Spleen (tissue), 7 donors: ENCODE results near the gene VWF.

Experiments used
- POLR2AphosphoS5 ChIP-seq, 3 donors: sonication (generic); formaldehyde crosslinking; IDR thresholded peaks; one replicate each; pipeline ENCODE4 v1.5.1; 2017; ENCODE audit warnings: antibody characterized with exemption in 3 of 3
- TF ChIP-seq, protein P1 (sequence below), 11 experiments: fragments of 200-600 bp in 7 of 11; fragments of 450-650 bp in 4 of 11; sonication (generic) in 4 of 11; IDR thresholded peaks in 8 of 11; conservative IDR thresholded peaks in 3 of 11; 1 replicate in 7 of 11; 2 replicates in 4 of 11; pipeline versions ENCODE4 v1.4.0 to v1.8.0; 2016 to 2021; ENCODE audit warnings: antibody characterized with exemption in 11 of 11, inconsistent platforms in 4 of 11, mild to moderate bottlenecking in 1 of 11
- donor health status: DM: no; HTN: no; CAD: no; lungs with moderate emphysema.
- donor health status: DM: no; HTN: no; CAD: no.
- donor health status: DM: no; HTN: no; CAD: no.

DNA sequence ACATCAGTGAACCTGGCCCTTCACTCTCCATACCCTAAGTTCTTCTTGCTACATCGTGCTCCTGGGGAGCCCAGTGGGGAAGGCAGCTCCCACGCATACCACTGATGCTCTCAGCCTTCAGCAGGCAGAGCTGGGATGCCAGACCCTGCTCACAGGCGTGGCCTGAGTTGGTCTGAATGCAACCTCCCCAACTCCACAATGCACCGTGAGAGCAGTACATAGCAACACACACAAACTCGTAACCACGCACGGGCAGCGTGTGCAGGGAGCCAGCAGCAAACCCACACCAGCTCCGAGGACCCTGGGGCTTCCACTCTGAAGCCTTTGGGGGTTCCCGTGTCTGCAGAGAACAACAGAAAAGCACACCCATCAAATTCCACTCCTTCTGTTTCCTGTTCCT lies 216.7 kb downstream of the VWF start:
- TF ChIP-seq, protein P1, sequence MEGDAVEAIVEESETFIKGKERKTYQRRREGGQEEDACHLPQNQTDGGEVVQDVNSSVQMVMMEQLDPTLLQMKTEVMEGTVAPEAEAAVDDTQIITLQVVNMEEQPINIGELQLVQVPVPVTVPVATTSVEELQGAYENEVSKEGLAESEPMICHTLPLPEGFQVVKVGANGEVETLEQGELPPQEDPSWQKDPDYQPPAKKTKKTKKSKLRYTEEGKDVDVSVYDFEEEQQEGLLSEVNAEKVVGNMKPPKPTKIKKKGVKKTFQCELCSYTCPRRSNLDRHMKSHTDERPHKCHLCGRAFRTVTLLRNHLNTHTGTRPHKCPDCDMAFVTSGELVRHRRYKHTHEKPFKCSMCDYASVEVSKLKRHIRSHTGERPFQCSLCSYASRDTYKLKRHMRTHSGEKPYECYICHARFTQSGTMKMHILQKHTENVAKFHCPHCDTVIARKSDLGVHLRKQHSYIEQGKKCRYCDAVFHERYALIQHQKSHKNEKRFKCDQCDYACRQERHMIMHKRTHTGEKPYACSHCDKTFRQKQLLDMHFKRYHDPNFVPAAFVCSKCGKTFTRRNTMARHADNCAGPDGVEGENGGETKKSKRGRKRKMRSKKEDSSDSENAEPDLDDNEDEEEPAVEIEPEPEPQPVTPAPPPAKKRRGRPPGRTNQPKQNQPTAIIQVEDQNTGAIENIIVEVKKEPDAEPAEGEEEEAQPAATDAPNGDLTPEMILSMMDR (IDR thresholded peaks at IDR 0.05 in 8 of 11, conservative IDR thresholded peaks at IDR 0.05 in 3 of 11) = no peak
- no peak for TF ChIP-seq POLR2AphosphoS5 (IDR thresholded peaks at IDR 0.05)
